GM12878 (cell line): ENCODE data around the gene TSHZ2. TPM values are rescaled to one million over a fixed set of nuclear protein-coding genes. Genes with fewer than 3 reads are reported as not detected.

Experiments
- ATAC-seq: fragments of 200-7000 bp; cut with Tn5 transposase; 3 replicates; pipeline ENCODE4 v1.9.1; 2020; ENCODE audit warnings: mild to moderate bottlenecking, moderate library complexity
- BruUV-seq: library from RNA; stranded (reverse); fragments of 400-500 nt; replicated peaks from 2 replicates; lab custom pipeline; 2021; lab: Mats Ljungman, UMichigan
- CTCF ChIA-PET: fragments of 300-600 bp; sonication (Branson Sonifier 250); formaldehyde crosslinking; extraction: SDS; loops from one replicate; lab custom pipeline; 2021; ENCODE audit warnings: inconsistent platforms; lab: Yijun Ruan, JAX
- POLR2A ChIA-PET: fragments of 350-600 bp; formaldehyde crosslinking; extraction: SDS; loops from one replicate; lab custom pipeline; 2021; ENCODE audit warnings: inconsistent platforms; lab: Charles Lee
- RAD21 ChIA-PET: fragments of 300-600 bp; sonication (Branson Sonifier 250); formaldehyde crosslinking; loops from one replicate; lab custom pipeline; 2023; ENCODE audit warnings: antibody characterized with exemption; ENCODE audit not compliant: unreplicated experiment; lab: Charles Lee
- SMC1A ChIA-PET: fragments of 300-600 bp; sonication (Branson Sonifier 250); formaldehyde crosslinking; loops from one replicate; lab custom pipeline; 2023; ENCODE audit not compliant: unreplicated experiment, uncharacterized antibody; lab: Charles Lee
- DNase-seq: peaks from one replicate; pipeline ENCODE4 v3.0.0-alpha.2; 2011; ENCODE audit warnings: low read depth, low spot score
- FAIRE-seq: peaks from 3 replicates; lab custom pipeline; 2011; peaks lifted over from hg19 to GRCh38; lab: Jason Lieb, UNC
- H2AFZ ChIP-seq: 2 replicates; pipeline ENCODE4 v1.6.0; 2011; ENCODE audit warnings: low read depth, low read length, control low read depth; ENCODE audit not compliant: control insufficient read depth
- H3K27ac ChIP-seq: 2 replicates; pipeline ENCODE4 v1.5.1; 2011; ENCODE audit warnings: control low read depth; ENCODE audit not compliant: control insufficient read depth, insufficient read depth
- H3K27me3 ChIP-seq, 2 experiments: replicated peaks in 1 of 2; 2 replicates each; pipeline versions ENCODE4 v1.6.0 to v1.6.1; 2011; ENCODE audit warnings: low read length in 1 of 2; ENCODE audit not compliant: control insufficient read depth in 2 of 2, insufficient read depth in 2 of 2
- H3K36me3 ChIP-seq, 2 experiments: 2 replicates each; pipeline ENCODE4 v1.5.1; 2011; ENCODE audit warnings: low read length in 1 of 2; ENCODE audit not compliant: control insufficient read depth in 2 of 2, insufficient read depth in 2 of 2
- H3K4me1 ChIP-seq: 2 replicates; pipeline ENCODE4 v1.6.1; 2011; ENCODE audit warnings: mild to moderate bottlenecking, low read length, moderate library complexity, mixed read lengths; ENCODE audit not compliant: control insufficient read depth, insufficient read depth
- H3K4me2 ChIP-seq: 2 replicates; pipeline ENCODE4 v1.6.0; 2011; ENCODE audit warnings: control low read depth; ENCODE audit not compliant: control insufficient read depth, insufficient read depth
- H3K4me3 ChIP-seq: fragments of 200-600 bp; sonication (generic); 2 replicates; pipeline ENCODE4 v1.5.1; 2016
- H3K79me2 ChIP-seq: 2 replicates; pipeline ENCODE4 v1.6.0; 2011; ENCODE audit warnings: low read length; ENCODE audit not compliant: control insufficient read depth, insufficient read depth
- H3K9ac ChIP-seq: 2 replicates; pipeline ENCODE4 v1.8.0; 2011; ENCODE audit warnings: low read length, control low read depth, mixed read lengths; ENCODE audit not compliant: control insufficient read depth, insufficient read depth
- H3K9me3 ChIP-seq: replicated peaks from 3 replicates; pipeline ENCODE4 v1.5.1; 2011; ENCODE audit warnings: mild to moderate bottlenecking, low read length; ENCODE audit not compliant: control insufficient read depth, insufficient read depth
- H4K20me1 ChIP-seq: 2 replicates; pipeline ENCODE4 v1.6.0; 2011; ENCODE audit not compliant: control insufficient read depth, insufficient read depth
- BMI1 ChIP-seq: fragments of 450-650 bp; IDR thresholded peaks from 2 replicates; pipeline ENCODE4 v1.6.1; 2016; ENCODE audit warnings: mild to moderate bottlenecking, moderate library complexity, borderline replicate concordance
- CEBPB ChIP-seq, 2 experiments: fragments of 150-350 bp in 1 of 2; IDR thresholded peaks; 2 replicates each; pipeline ENCODE4 v1.6.1; 2012 to 2014; ENCODE audit warnings: low read depth in 2 of 2, low read length in 2 of 2, borderline replicate concordance in 1 of 2, inconsistent platforms in 1 of 2
- CTCF ChIP-seq, 3 experiments: IDR thresholded peaks in 2 of 3; conservative IDR thresholded peaks in 1 of 3; 2 replicates each; pipeline ENCODE4 v1.5.1; 2011; ENCODE audit warnings: low read depth in 3 of 3, low read length in 3 of 3, mild to moderate bottlenecking in 3 of 3, control low read depth in 2 of 3, moderate library complexity in 2 of 3, inconsistent platforms in 1 of 3, mixed read lengths in 1 of 3; ENCODE audit not compliant: control insufficient read depth in 2 of 3, insufficient read depth in 1 of 3; ENCODE audit errors: extremely low read depth in 1 of 3
- FOS ChIP-seq: IDR thresholded peaks from 3 replicates; pipeline ENCODE4 v1.6.1; 2011; ENCODE audit warnings: borderline replicate concordance; ENCODE audit not compliant: insufficient read length; ENCODE audit errors: extremely low read depth
- GABPA ChIP-seq: IDR thresholded peaks from 2 replicates; pipeline ENCODE4 v1.6.1; 2014; ENCODE audit warnings: antibody characterized with exemption, low read depth, mild to moderate bottlenecking, inconsistent platforms
- HDAC2 ChIP-seq: fragments of 200-600 bp; sonication (generic); IDR thresholded peaks from 2 replicates; pipeline ENCODE4 v1.6.1; 2017
- HDAC6 ChIP-seq: fragments of 200-600 bp; sonication (generic); IDR thresholded peaks from one replicate; pipeline ENCODE4 v1.8.0; 2017; ENCODE audit warnings: antibody characterized with exemption; ENCODE audit not compliant: unreplicated experiment
- IRF4 ChIP-seq: IDR thresholded peaks from 2 replicates; pipeline ENCODE4 v1.6.1; 2011; ENCODE audit warnings: low read depth, low read length
- JUND ChIP-seq: IDR thresholded peaks from 2 replicates; pipeline ENCODE4 v1.6.1; 2012; ENCODE audit warnings: low read depth, mild to moderate bottlenecking, low read length, improper control_type of control experiment, moderate library complexity
- MEF2B ChIP-seq: fragments of 450-650 bp; IDR thresholded peaks from 2 replicates; pipeline ENCODE4 v1.6.1; 2018; ENCODE audit warnings: mild to moderate bottlenecking, moderate library complexity; ENCODE audit not compliant: partially characterized antibody, poor library complexity, severe bottlenecking
- NFYA ChIP-seq: IDR thresholded peaks from 2 replicates; pipeline ENCODE4 v1.6.1; 2011; ENCODE audit warnings: low read depth, mild to moderate bottlenecking, low read length, improper control_type of control experiment, borderline replicate concordance
- NRF1 ChIP-seq: conservative IDR thresholded peaks from 2 replicates; pipeline ENCODE4 v1.6.1; 2011; ENCODE audit warnings: mild to moderate bottlenecking, low read depth, low read length, improper control_type of control experiment
- RCOR1 ChIP-seq: conservative IDR thresholded peaks from 2 replicates; pipeline ENCODE4 v1.6.1; 2012; ENCODE audit warnings: low read depth, low read length, improper control_type of control experiment
- SMC3 ChIP-seq: IDR thresholded peaks from 2 replicates; pipeline ENCODE4 v1.6.1; 2011; ENCODE audit warnings: low read length, improper control_type of control experiment, borderline replicate concordance
- SUPT20H ChIP-seq: IDR thresholded peaks from 2 replicates; pipeline ENCODE4 v1.6.1; 2011; ENCODE audit warnings: low read depth, mild to moderate bottlenecking, low read length, moderate library complexity, borderline replicate concordance; ENCODE audit not compliant: control insufficient read depth
- WGBS: methylation state at CpG from one replicate; pipeline ENCODE4 v1.1.6; 2016; ENCODE audit warnings: low lambda C conversion rate; ENCODE audit not compliant: insufficient replicate concordance, insufficient coverage; ENCODE audit errors: missing lambda C conversion rate; 5-methylcytosine and 5-hydroxymethylcytosine counted together
- in situ Hi-C: fragments of 300-500 bp; cut with MboI; formaldehyde crosslinking; loops from 9 replicates; pipeline ENCODE4 v1.14.3; 2018; ENCODE audit warnings: mixed read lengths
- intact Hi-C: fragments of 100-400 bp; cut with micrococcal nuclease; formaldehyde crosslinking; loops from one replicate; pipeline ENCODE4 v1.14.2; 2022; ENCODE audit not compliant: unreplicated experiment
- polyA plus RNA-seq, 11 experiments: library from polyadenylated mRNA; depleted of rRNA in 4 of 11; unstranded in 6 of 11; stranded (reverse) in 5 of 11; fragments of >200 nt; fragmentation: Nextera tagmentation in 4 of 11; fragmentation: Illumina TruSeq in 1 of 11; extraction: Ambion mirVana in 4 of 11; extraction: Trizol in 1 of 11; gene quantifications; 1 replicate in 1 of 11; 2 replicates in 10 of 11; pipeline versions ENCODE4 v1.2.1 to v1.2.3, GENCODE V29; 2011 to 2016; ENCODE audit warnings: inconsistent platforms in 2 of 11, missing spikeins in 2 of 11, low read depth in 1 of 11
- total RNA-seq, 4 experiments: library from RNA; depleted of rRNA in 3 of 4; stranded (reverse); fragments of >200 nt in 3 of 4; fragmentation: Illumina TruSeq in 1 of 4; extraction: Trizol in 1 of 4; gene quantifications; 2 replicates each; pipeline versions ENCODE4 v1.2.1 to v1.2.3, GENCODE V29; 2013 to 2021

Gene TSHZ2
- total and polyA plus RNA-seq, 10 of the 15 experiments (the other 5 are each of a cell fraction or from before 2014, with no cell fraction given), result 0.01 to 0.86 (median 0.13) TPM; not detected in 2

GRCh38 chr20:53269380-53269779 lies 297.2 kb downstream of the TSHZ2 start:
- ChIA-PET RAD21 (no interaction called here), SMC1A (no interaction called here), CTCF (no interaction called here), POLR2A (interaction anchor here (0.6 kb wide), 1 partner anchor 146 kb away, joined by 3 read pairs; no protein-coding TSS in a partner anchor)
- WGBS, result 40% methylated on average over 2 of the region's 2 CpGs
- H3K4me2 ChIP-seq, result no peak overlapping the region
- H3K9me3 ChIP-seq, result no peaks in the 10 kb centered on the region
- no peaks in the 10 kb centered on the region for H3K79me2 ChIP-seq
- no peak overlapping the region for H3K4me3 ChIP-seq
- FAIRE-seq, result no peak
- H4K20me1 ChIP-seq, result no peaks in the 10 kb centered on the region
- TF ChIP-seq JUND (no peak), RCOR1 (no peak), GABPA (no peak), CTCF (IDR thresholded peaks at IDR 0.05 in 2 of 3, conservative IDR thresholded peaks at IDR 0.05 in 1 of 3; ENCODE audit: control insufficient read depth in 2 of 3, extremely low read depth in 1 of 3, insufficient read depth in 1 of 3, low read depth in 3 of 3, low read length in 3 of 3) (no peak), FOS (no peak), CEBPB (IDR thresholded peaks at IDR 0.05; ENCODE audit: borderline replicate concordance in 1 of 2, low read depth in 2 of 2, low read length in 2 of 2) (no peak), BMI1 (no peak), HDAC2 (no peak), NFYA (no peak), SUPT20H (no peak), MEF2B (no peak), SMC3 (no peak), HDAC6 (no peak), NRF1 (no peak), IRF4 (no peak)
- H3K27me3 ChIP-seq, result peaks cover 0 to 1% of the 10 kb centered on the region in 2 experiments; a peak in 2 of 4 replicates
- in situ Hi-C loops (no loop called here), intact Hi-C loops (no loop called here)
- no peak for DNase-seq
- ATAC-seq, result no peak
- BruUV-seq, result no TSS peak
- H2AFZ ChIP-seq, result no peak overlapping the region
- H3K4me1 ChIP-seq, result no peaks in the 10 kb centered on the region
- no peak overlapping the region for H3K9ac ChIP-seq
- no peaks in the 10 kb centered on the region for H3K36me3 ChIP-seq
- H3K27ac ChIP-seq, result no peak overlapping the region
